Stomach (tissue), 4 donors: ENCODE measurements around the gene MGAT5.

Experiments
- EP300 ChIP-seq: sonication (generic); formaldehyde crosslinking; IDR thresholded peaks from one replicate; pipeline ENCODE4 v1.6.1; 2017; ENCODE audit warnings: antibody characterized with exemption
- POLR2A ChIP-seq, 4 donors: fragments of 450-650 bp; IDR thresholded peaks; one replicate each; pipeline ENCODE4 v1.6.1; 2016; ENCODE audit warnings: antibody characterized with exemption in 4 of 4, control low read depth in 2 of 4, mild to moderate bottlenecking in 1 of 4, moderate library complexity in 1 of 4
- POLR2AphosphoS5 ChIP-seq, 3 donors: sonication (generic); formaldehyde crosslinking; IDR thresholded peaks; one replicate each; pipeline ENCODE4 v1.6.1; 2016; ENCODE audit warnings: antibody characterized with exemption in 3 of 3
- TF ChIP-seq, protein P1 (sequence below), 7 experiments: fragments of 450-650 bp in 4 of 7; fragments of 200-600 bp in 3 of 7; sonication (generic) in 3 of 7; IDR thresholded peaks; one replicate each; pipeline ENCODE4 v1.5.1; 2016 to 2019; ENCODE audit warnings: antibody characterized with exemption in 7 of 7, control low read depth in 2 of 7, mild to moderate bottlenecking in 1 of 7

- TF ChIP-seq, protein P1, sequence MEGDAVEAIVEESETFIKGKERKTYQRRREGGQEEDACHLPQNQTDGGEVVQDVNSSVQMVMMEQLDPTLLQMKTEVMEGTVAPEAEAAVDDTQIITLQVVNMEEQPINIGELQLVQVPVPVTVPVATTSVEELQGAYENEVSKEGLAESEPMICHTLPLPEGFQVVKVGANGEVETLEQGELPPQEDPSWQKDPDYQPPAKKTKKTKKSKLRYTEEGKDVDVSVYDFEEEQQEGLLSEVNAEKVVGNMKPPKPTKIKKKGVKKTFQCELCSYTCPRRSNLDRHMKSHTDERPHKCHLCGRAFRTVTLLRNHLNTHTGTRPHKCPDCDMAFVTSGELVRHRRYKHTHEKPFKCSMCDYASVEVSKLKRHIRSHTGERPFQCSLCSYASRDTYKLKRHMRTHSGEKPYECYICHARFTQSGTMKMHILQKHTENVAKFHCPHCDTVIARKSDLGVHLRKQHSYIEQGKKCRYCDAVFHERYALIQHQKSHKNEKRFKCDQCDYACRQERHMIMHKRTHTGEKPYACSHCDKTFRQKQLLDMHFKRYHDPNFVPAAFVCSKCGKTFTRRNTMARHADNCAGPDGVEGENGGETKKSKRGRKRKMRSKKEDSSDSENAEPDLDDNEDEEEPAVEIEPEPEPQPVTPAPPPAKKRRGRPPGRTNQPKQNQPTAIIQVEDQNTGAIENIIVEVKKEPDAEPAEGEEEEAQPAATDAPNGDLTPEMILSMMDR (IDR thresholded peaks at IDR 0.05) = no peak
- TF ChIP-seq POLR2A (IDR thresholded peaks at IDR 0.05) (no peak), EP300 (no peak), POLR2AphosphoS5 (IDR thresholded peaks at IDR 0.05) (peak in 2 of 3 donors; percentile 38 to 71)
These were observed 178.6 kb downstream of the MGAT5 start for GRCh38 chr2:134432435-134432883.
